Astrocyte (in vitro differentiated cells and primary cell): ENCODE results near the gene SREBF2. TPM values are rescaled to one million over a fixed set of nuclear protein-coding genes. Genes with fewer than 3 reads are reported as not detected.

Source experiments
- DNase-seq: peaks from one replicate; pipeline ENCODE4 v3.0.0-alpha.2; 2010; ENCODE audit warnings: low read depth
- FAIRE-seq: peaks from 2 replicates; lab custom pipeline; 2011; peaks lifted over from hg19 to GRCh38; lab: Jason Lieb, UNC
- H2AFZ ChIP-seq: 2 replicates; pipeline ENCODE4 v1.6.0; 2012; ENCODE audit warnings: low read depth, low read length, inconsistent platforms
- H3K27ac ChIP-seq: 2 replicates; pipeline ENCODE4 v1.5.1; 2011; ENCODE audit warnings: low read depth, low read length, inconsistent platforms
- H3K27me3 ChIP-seq: 2 replicates; pipeline ENCODE4 v1.6.0; 2011; ENCODE audit warnings: low read length, inconsistent platforms; ENCODE audit not compliant: insufficient read depth
- H3K36me3 ChIP-seq: 2 replicates; pipeline ENCODE4 v1.5.1; 2011; ENCODE audit warnings: low read length, inconsistent platforms; ENCODE audit not compliant: insufficient read depth
- H3K4me1 ChIP-seq: 2 replicates; pipeline ENCODE4 v1.5.1; 2011; ENCODE audit warnings: low read length, inconsistent platforms; ENCODE audit not compliant: insufficient read depth
- H3K4me2 ChIP-seq: 2 replicates; pipeline ENCODE4 v1.6.0; 2012; ENCODE audit warnings: low read length, inconsistent platforms
- H3K4me3 ChIP-seq: 2 replicates; pipeline ENCODE4 v1.5.1; 2011; ENCODE audit warnings: low read depth, mild to moderate bottlenecking, low read length, inconsistent platforms; ENCODE audit not compliant: insufficient read depth
- H3K79me2 ChIP-seq: 2 replicates; pipeline ENCODE4 v1.6.0; 2012; ENCODE audit warnings: mild to moderate bottlenecking, low read length, inconsistent platforms; ENCODE audit not compliant: insufficient read depth
- H3K9ac ChIP-seq: 2 replicates; pipeline ENCODE4 v1.6.0; 2012; ENCODE audit warnings: mild to moderate bottlenecking, low read length, inconsistent platforms
- H3K9me3 ChIP-seq: 2 replicates; pipeline ENCODE4 v1.5.1; 2012; ENCODE audit warnings: low read depth, mild to moderate bottlenecking, low read length, inconsistent platforms; ENCODE audit not compliant: insufficient read depth
- H4K20me1 ChIP-seq: 2 replicates; pipeline ENCODE4 v1.6.0; 2012; ENCODE audit warnings: low read length, inconsistent platforms; ENCODE audit not compliant: insufficient read depth
- H3K27ac Mint-ChIP-seq: one replicate; pipeline ENCODE4 v1.8.0; 2021; ENCODE audit warnings: mild to moderate bottlenecking, mixed read lengths; ENCODE audit not compliant: unreplicated experiment
- H3K27me3 Mint-ChIP-seq: one replicate; pipeline ENCODE4 v1.8.0; 2021; ENCODE audit warnings: low read depth, mixed read lengths; ENCODE audit not compliant: unreplicated experiment
- H3K36me3 Mint-ChIP-seq: one replicate; pipeline ENCODE4 v1.8.0; 2021; ENCODE audit warnings: low read depth, mixed read lengths; ENCODE audit not compliant: unreplicated experiment
- H3K4me1 Mint-ChIP-seq: one replicate; pipeline ENCODE4 v1.8.0; 2021; ENCODE audit warnings: low read depth, mixed read lengths; ENCODE audit not compliant: unreplicated experiment
- H3K4me3 Mint-ChIP-seq: one replicate; pipeline ENCODE4 v1.8.0; 2021; ENCODE audit warnings: mild to moderate bottlenecking, moderate library complexity, mixed read lengths; ENCODE audit not compliant: unreplicated experiment
- H3K9me3 Mint-ChIP-seq: one replicate; pipeline ENCODE4 v1.8.0; 2021; ENCODE audit warnings: mild to moderate bottlenecking, mixed read lengths; ENCODE audit not compliant: unreplicated experiment
- EZH2 ChIP-seq: IDR thresholded peaks from 2 replicates; pipeline ENCODE4 v1.6.1; 2012; ENCODE audit warnings: mild to moderate bottlenecking, low read length, inconsistent platforms; ENCODE audit not compliant: insufficient read depth
- total RNA-seq: library from RNA; stranded (reverse); gene quantifications from 2 replicates; pipeline ENCODE4 v1.2.1, GENCODE V29; 2021
- TF ChIP-seq, protein P1 (sequence below): IDR thresholded peaks from 2 replicates; pipeline ENCODE4 v1.5.1; 2011; ENCODE audit warnings: low read depth, mild to moderate bottlenecking, inconsistent platforms, low read length, moderate library complexity; ENCODE audit not compliant: insufficient read depth

SREBF2 gene
- total RNA-seq, 1 donor from 2014 or later, result 83.9 TPM

GRCh38 chr22:41831828-41832552 lies 915 bp upstream of the SREBF2 start:
- peak overlapping the region; percentile 94 for H3K27ac Mint-ChIP-seq
- H3K9ac ChIP-seq, result peak overlapping the region; percentile 80
- H3K36me3 Mint-ChIP-seq, result peaks cover 14% of the 10 kb centered on the region
- H3K36me3 ChIP-seq, result peaks cover 8% of the 10 kb centered on the region
- peak overlapping the region; percentile 93 for H3K27ac ChIP-seq
- H3K9me3 ChIP-seq, result no peaks in the 10 kb centered on the region
- H3K4me3 ChIP-seq, result peak overlapping the region; percentile 53
- no peaks in the 10 kb centered on the region for H3K27me3 Mint-ChIP-seq
- H4K20me1 ChIP-seq, result peaks cover 29% of the 10 kb centered on the region
- peaks cover 32% of the 10 kb centered on the region for H3K79me2 ChIP-seq
- peaks cover 12% of the 10 kb centered on the region for H3K4me1 Mint-ChIP-seq
- peak overlapping the region; percentile 85 for H3K4me2 ChIP-seq
- FAIRE-seq (no peak), DNase-seq (peak; percentile 26)
- no peaks in the 10 kb centered on the region for H3K9me3 Mint-ChIP-seq
- H3K27me3 ChIP-seq, result no peaks in the 10 kb centered on the region
- H3K4me3 Mint-ChIP-seq, result peak overlapping the region; percentile 87
- H2AFZ ChIP-seq, result peak overlapping the region; percentile 73
- peaks cover 18% of the 10 kb centered on the region for H3K4me1 ChIP-seq
- no peak for TF ChIP-seq EZH2
- TF ChIP-seq, protein P1, sequence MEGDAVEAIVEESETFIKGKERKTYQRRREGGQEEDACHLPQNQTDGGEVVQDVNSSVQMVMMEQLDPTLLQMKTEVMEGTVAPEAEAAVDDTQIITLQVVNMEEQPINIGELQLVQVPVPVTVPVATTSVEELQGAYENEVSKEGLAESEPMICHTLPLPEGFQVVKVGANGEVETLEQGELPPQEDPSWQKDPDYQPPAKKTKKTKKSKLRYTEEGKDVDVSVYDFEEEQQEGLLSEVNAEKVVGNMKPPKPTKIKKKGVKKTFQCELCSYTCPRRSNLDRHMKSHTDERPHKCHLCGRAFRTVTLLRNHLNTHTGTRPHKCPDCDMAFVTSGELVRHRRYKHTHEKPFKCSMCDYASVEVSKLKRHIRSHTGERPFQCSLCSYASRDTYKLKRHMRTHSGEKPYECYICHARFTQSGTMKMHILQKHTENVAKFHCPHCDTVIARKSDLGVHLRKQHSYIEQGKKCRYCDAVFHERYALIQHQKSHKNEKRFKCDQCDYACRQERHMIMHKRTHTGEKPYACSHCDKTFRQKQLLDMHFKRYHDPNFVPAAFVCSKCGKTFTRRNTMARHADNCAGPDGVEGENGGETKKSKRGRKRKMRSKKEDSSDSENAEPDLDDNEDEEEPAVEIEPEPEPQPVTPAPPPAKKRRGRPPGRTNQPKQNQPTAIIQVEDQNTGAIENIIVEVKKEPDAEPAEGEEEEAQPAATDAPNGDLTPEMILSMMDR, result no peak

GRCh38 chr22:41833369-41834004 lies 582 bp downstream of the SREBF2 start:
- Mint-ChIP-seq H3K4me1 (peaks cover 13% of the 10 kb centered on the region), H3K27me3 (no peaks in the 10 kb centered on the region), H3K27ac (peak overlapping the region; percentile 79), H3K36me3 (peaks cover 13% of the 10 kb centered on the region), H3K4me3 (peak overlapping the region; percentile 96), H3K9me3 (no peaks in the 10 kb centered on the region)
- TF ChIP-seq, protein P1, result no peak
- no peak for TF ChIP-seq EZH2
- H3K4me2 ChIP-seq, result peak overlapping the region; percentile 85
- H2AFZ ChIP-seq, result peak overlapping the region; percentile 72
- H3K27me3 ChIP-seq, result no peaks in the 10 kb centered on the region
- DNase-seq, result no peak
- peaks cover 9% of the 10 kb centered on the region for H3K36me3 ChIP-seq
- peak overlapping the region; percentile 93 for H3K27ac ChIP-seq
- no peak for FAIRE-seq
- no peaks in the 10 kb centered on the region for H3K9me3 ChIP-seq
- H4K20me1 ChIP-seq, result peaks cover 39% of the 10 kb centered on the region
- H3K9ac ChIP-seq, result peak overlapping the region; percentile 80
- H3K4me3 ChIP-seq, result peak overlapping the region; percentile 82
- H3K4me1 ChIP-seq, result peaks cover 18% of the 10 kb centered on the region
- H3K79me2 ChIP-seq, result peaks cover 40% of the 10 kb centered on the region
